Large intestine (tissue), 3 donors: Measurements from ENCODE around the gene BAHCC1. TPM values are rescaled to one million over a fixed set of nuclear protein-coding genes. Genes with fewer than 3 reads are reported as not detected.

Experiments
- DNase-seq, 2 donors: peaks; one replicate each; pipeline versions ENCODE4 v3.0.0 to v3.0.0-alpha.2; 2013
- H3K27ac ChIP-seq: one replicate; pipeline ENCODE4 v1.5.1; 2013; ENCODE audit warnings: low read length
- H3K27me3 ChIP-seq: 2 replicates; pipeline ENCODE4 v1.6.1; 2013; ENCODE audit warnings: low read length; ENCODE audit not compliant: control insufficient read depth, insufficient read depth
- H3K36me3 ChIP-seq: 2 replicates; pipeline ENCODE4 v1.6.1; 2013; ENCODE audit warnings: low read length; ENCODE audit not compliant: control insufficient read depth, insufficient read depth
- H3K4me1 ChIP-seq: one replicate; pipeline ENCODE4 v1.6.1; 2013; ENCODE audit warnings: low read length; ENCODE audit not compliant: control insufficient read depth, insufficient read depth
- H3K4me3 ChIP-seq: one replicate; pipeline ENCODE4 v1.5.1; 2013; ENCODE audit warnings: low read length
- H3K9me3 ChIP-seq: one replicate; pipeline ENCODE4 v1.6.1; 2013; ENCODE audit warnings: mild to moderate bottlenecking, low read depth, low read length, moderate library complexity; ENCODE audit not compliant: control insufficient read depth
- WGBS: methylation state at CpG from one replicate; pipeline ENCODE4 v1.1.5; 2013; ENCODE audit warnings: low lambda C conversion rate; ENCODE audit not compliant: insufficient coverage; 5-methylcytosine and 5-hydroxymethylcytosine counted together
- polyA plus RNA-seq: library from polyadenylated mRNA; unstranded; fragments of 120-200 nt; gene quantifications from one replicate; pipeline ENCODE4 v1.2.1, GENCODE V29; 2013

The BAHCC1 gene
- polyA plus RNA-seq, 1 donor, result 21.9 TPM

GRCh38 chr17:81392909-81393654 lies 2.2 kb upstream of the BAHCC1 start:
- H3K36me3 ChIP-seq, result no peaks in the 10 kb centered on the region
- H3K4me1 ChIP-seq, result peaks cover 57% of the 10 kb centered on the region
- peak overlapping the region; percentile 55 for H3K4me3 ChIP-seq
- no peaks in the 10 kb centered on the region for H3K27me3 ChIP-seq
- DNase-seq, result peak in 1 of 2 donors; percentile 74
- WGBS, result no CpG with 5 or more reads among the region's 93 CpGs
- H3K27ac ChIP-seq, result peak overlapping the region; percentile 54
- H3K9me3 ChIP-seq, result peaks cover 2% of the 10 kb centered on the region

- Histone ChIP-seq H3K9me3 (peaks cover 2% of the 10 kb centered on the region), H3K27ac (peak overlapping the region; percentile 40), H3K36me3 (no peaks in the 10 kb centered on the region), H3K4me3 (peak overlapping the region; percentile 29), H3K4me1 (peaks cover 50% of the 10 kb centered on the region), H3K27me3 (no peaks in the 10 kb centered on the region)
- peak; percentile 99 to 100 for DNase-seq
- no CpG with 5 or more reads among the region's 63 CpGs for WGBS
These were observed 1.4 kb upstream of the BAHCC1 start for GRCh38 chr17:81393684-81394376.

- no peak for DNase-seq
- Histone ChIP-seq H3K4me3 (peak overlapping the region; percentile 32), H3K36me3 (no peaks in the 10 kb centered on the region), H3K27ac (peak overlapping the region; percentile 13), H3K27me3 (no peaks in the 10 kb centered on the region), H3K4me1 (peaks cover 44% of the 10 kb centered on the region), H3K9me3 (peaks cover 2% of the 10 kb centered on the region)
- WGBS, result 30% methylated on average over 2 of the region's 16 CpGs
These were observed 808 bp upstream of the BAHCC1 start for GRCh38 chr17:81394377-81394920.

GRCh38 chr17:81395600-81396277 lies 482 bp downstream of the BAHCC1 start:
- Histone ChIP-seq H3K4me1 (peaks cover 34% of the 10 kb centered on the region), H3K27me3 (no peaks in the 10 kb centered on the region), H3K4me3 (peak overlapping the region; percentile 88), H3K9me3 (peaks cover 2% of the 10 kb centered on the region), H3K27ac (peak overlapping the region; percentile 70), H3K36me3 (no peaks in the 10 kb centered on the region)
- peak in 1 of 2 donors; percentile 41 for DNase-seq
- 0% methylated on average over 1 of the region's 43 CpGs for WGBS

GRCh38 chr17:81396278-81396721 lies 1.0 kb downstream of the BAHCC1 start:
- no peaks in the 10 kb centered on the region for H3K27me3 ChIP-seq
- no peaks in the 10 kb centered on the region for H3K36me3 ChIP-seq
- H3K27ac ChIP-seq, result peak overlapping the region; percentile 70
- no CpG with 5 or more reads among the region's 54 CpGs for WGBS
- peaks cover 34% of the 10 kb centered on the region for H3K4me1 ChIP-seq
- peaks cover 2% of the 10 kb centered on the region for H3K9me3 ChIP-seq
- H3K4me3 ChIP-seq, result peak overlapping the region; percentile 88
- DNase-seq, result no peak

GRCh38 chr17:81396722-81397313 lies 1.6 kb downstream of the BAHCC1 start:
- Histone ChIP-seq H3K27me3 (no peaks in the 10 kb centered on the region), H3K4me3 (peak overlapping the region; percentile 88), H3K9me3 (peaks cover 2% of the 10 kb centered on the region), H3K27ac (peak overlapping the region; percentile 72), H3K36me3 (peaks cover 2% of the 10 kb centered on the region), H3K4me1 (peaks cover 34% of the 10 kb centered on the region)
- no CpG with 5 or more reads among the region's 61 CpGs for WGBS
- peak in 1 of 2 donors; percentile 79 for DNase-seq

GRCh38 chr17:81397314-81398175 lies 2.3 kb downstream of the BAHCC1 start:
- peak overlapping the region; percentile 72 for H3K27ac ChIP-seq
- peaks cover 2% of the 10 kb centered on the region for H3K9me3 ChIP-seq
- H3K4me3 ChIP-seq, result peak overlapping the region; percentile 63
- no peaks in the 10 kb centered on the region for H3K27me3 ChIP-seq
- H3K36me3 ChIP-seq, result peaks cover 2% of the 10 kb centered on the region
- peak in 1 of 2 donors; percentile 83 for DNase-seq
- peaks cover 34% of the 10 kb centered on the region for H3K4me1 ChIP-seq
- WGBS, result 0% methylated on average over 5 of the region's 49 CpGs

- peak overlapping the region; percentile 72 for H3K27ac ChIP-seq
- H3K36me3 ChIP-seq, result peaks cover 2% of the 10 kb centered on the region
- H3K4me1 ChIP-seq, result peaks cover 37% of the 10 kb centered on the region
- peak in 1 of 2 donors; percentile 67 for DNase-seq
- H3K9me3 ChIP-seq, result peaks cover 2% of the 10 kb centered on the region
- peak overlapping the region; percentile 63 for H3K4me3 ChIP-seq
- H3K27me3 ChIP-seq, result no peaks in the 10 kb centered on the region
- WGBS, result no CpG with 5 or more reads among the region's 48 CpGs
These were observed 3.0 kb downstream of the BAHCC1 start for GRCh38 chr17:81398176-81398831.

GRCh38 chr17:81398832-81399411 lies 3.7 kb downstream of the BAHCC1 start:
- Histone ChIP-seq H3K9me3 (peaks cover 2% of the 10 kb centered on the region), H3K27me3 (no peaks in the 10 kb centered on the region), H3K36me3 (peaks cover 2% of the 10 kb centered on the region), H3K27ac (peak overlapping the region; percentile 72), H3K4me3 (peak overlapping the region; percentile 63), H3K4me1 (peaks cover 39% of the 10 kb centered on the region)
- WGBS, result 0% methylated on average over 1 of the region's 46 CpGs
- peak in 1 of 2 donors; percentile 71 for DNase-seq
